Measurements from ENCODE around the gene RAD1.

RAD1 gene

GRCh38 chr5:34915139-34915855, at the start of gene RAD1, which contains the start of gene BRIX1 (continued):
- TF ChIP-seq ZSCAN4 (tag by site-specific recombination; IDR thresholded peaks at IDR 0.05) (peak; percentile 13; the same call in 1 of the 2 replicates), KLF16 (tag by site-specific recombination; IDR thresholded peaks at IDR 0.05) (peak; percentile 75), SP2 (tag by site-specific recombination; IDR thresholded peaks at IDR 0.05) (peak; percentile 96), TSHZ1 (tag by site-specific recombination; IDR thresholded peaks at IDR 0.05; ENCODE audit: borderline replicate concordance) (peak; percentile 51; the same call in 1 of the 2 replicates), ZNF335 (tag by site-specific recombination; conservative IDR thresholded peaks at IDR 0.05) (peak; percentile 76), ZNF560 (tag by site-specific recombination; IDR thresholded peaks at IDR 0.05; ENCODE audit: borderline replicate concordance) (no peak), ZBTB17 (tag by site-specific recombination; IDR thresholded peaks at IDR 0.05) (peak; percentile 98), ZNF366 (tag by site-specific recombination; conservative IDR thresholded peaks at IDR 0.05) (no peak; the same call in 1 of the 2 replicates), MZF1 (tag by site-specific recombination; IDR thresholded peaks at IDR 0.05; ENCODE audit: borderline replicate concordance) (no peak), ZNF660 (tag by site-specific recombination; IDR thresholded peaks at IDR 0.05) (peak; percentile 63), MEIS1 (CRISPR knock-in tag; IDR thresholded peaks at IDR 0.05; ENCODE audit: borderline replicate concordance) (no peak), ZNF433 (tag by site-specific recombination; IDR thresholded peaks at IDR 0.05; ENCODE audit: low read depth) (no peak), HOXA7 (CRISPR knock-in tag; IDR thresholded peaks at IDR 0.05; ENCODE audit: borderline replicate concordance) (no peak), ZBTB8A (tag by site-specific recombination; IDR thresholded peaks at IDR 0.05) (peak; percentile 76), ZBTB26 (tag by site-specific recombination; optimal IDR thresholded peaks at IDR 0.05) (peak; percentile 98), ZNF600 (tag by site-specific recombination; IDR thresholded peaks at IDR 0.05) (peak; percentile 87), ZNF610 (tag by site-specific recombination; IDR thresholded peaks at IDR 0.05; ENCODE audit: borderline replicate concordance) (peak; percentile 79; the same call in 1 of the 2 replicates), ZNF76 (tag by site-specific recombination; IDR thresholded peaks at IDR 0.05; ENCODE audit: borderline replicate concordance, low read depth) (peak; percentile 78), ZNF221 (tag by site-specific recombination; IDR thresholded peaks at IDR 0.05; ENCODE audit: borderline replicate concordance) (no peak), ZNF670 (tag by site-specific recombination; IDR thresholded peaks at IDR 0.05; ENCODE audit: low read depth) (no peak), ZSCAN16 (tag by site-specific recombination; IDR thresholded peaks at IDR 0.05) (no peak), ZFP69B (tag by site-specific recombination; IDR thresholded peaks at IDR 0.05) (peak; percentile 93), ZNF544 (tag by site-specific recombination; IDR thresholded peaks at IDR 0.05) (no peak), PRDM1 (tag by site-specific recombination; IDR thresholded peaks at IDR 0.05) (no peak), ZNF341 (tag by site-specific recombination; IDR thresholded peaks at IDR 0.05; ENCODE audit: low read depth) (peak; percentile 41; the same call in 1 of the 2 replicates), ZBTB48 (tag by site-specific recombination; IDR thresholded peaks at IDR 0.05) (no peak), ZNF292 (tag by site-specific recombination; IDR thresholded peaks at IDR 0.05; ENCODE audit: borderline replicate concordance, low read depth) (no peak), MYNN (tag by site-specific recombination; IDR thresholded peaks at IDR 0.05; ENCODE audit: borderline replicate concordance) (no peak), ZNF10 (tag by site-specific recombination; IDR thresholded peaks at IDR 0.05) (peak; percentile 58), ZNF138 (tag by site-specific recombination; IDR thresholded peaks at IDR 0.05; ENCODE audit: borderline replicate concordance) (no peak), SP3 (tag by site-specific recombination; IDR thresholded peaks at IDR 0.05) (peak; percentile 86), ZNF701 (tag by site-specific recombination; IDR thresholded peaks at IDR 0.05) (no peak), ZNF146 (tag by site-specific recombination; IDR thresholded peaks at IDR 0.05) (no peak), SETDB1 (IDR thresholded peaks at IDR 0.05; ENCODE audit: insufficient read length, low read length) (no peak), YY2 (tag by site-specific recombination; IDR thresholded peaks at IDR 0.05) (peak; percentile 99)
